OCI-LY3 (cell line): ENCODE data around the gene DPY19L1.
"Not testable (repeated sequence)": the region's sequence is repeated elsewhere in the genome, so short reads cannot be mapped to it uniquely, and the experiment has no call there.

Source experiments
- H2AFZ ChIP-seq: fragments of 200-600, 300-600 bp; shearing (Covaris generic); 2 replicates; pipeline ENCODE4 v1.6.0; 2014; ENCODE audit warnings: antibody characterized with exemption, low read depth, low read length
- H3K27ac ChIP-seq: fragments of 200-600, 300-600 bp; sonication (generic); 2 replicates; pipeline ENCODE4 v1.5.1; 2014; ENCODE audit warnings: mild to moderate bottlenecking, low read length, moderate library complexity, mixed read lengths
- H3K27me3 ChIP-seq: fragments of 200-600, 300-600 bp; sonication (generic); 2 replicates; pipeline ENCODE4 v1.6.1; 2014; ENCODE audit warnings: low read depth, low read length, mixed read lengths
- H3K36me3 ChIP-seq: fragments of 200-600, 300-600 bp; sonication (generic); replicated peaks from 2 replicates; pipeline ENCODE3; 2014; ENCODE audit warnings: low read depth, low read length, mixed read lengths
- H3K4me1 ChIP-seq: fragments of 300-600, 200-600 bp; sonication (generic); 2 replicates; pipeline ENCODE4 v1.6.1; 2014; ENCODE audit warnings: low read length, mixed read lengths
- H3K4me2 ChIP-seq: fragments of 200-600, 300-600 bp; sonication (generic); 2 replicates; pipeline ENCODE4 v1.6.1; 2014; ENCODE audit warnings: low read length, mixed read lengths
- H3K4me3 ChIP-seq: fragments of 300-600, 200-600 bp; sonication (generic); 2 replicates; pipeline ENCODE4 v1.5.1; 2014; ENCODE audit warnings: antibody characterized with exemption, mild to moderate bottlenecking, low read length, moderate library complexity
- H3K79me2 ChIP-seq: fragments of 300-600, 200-600 bp; shearing (Covaris generic); 2 replicates; pipeline ENCODE4 v1.6.1; 2014; ENCODE audit warnings: mild to moderate bottlenecking, low read length, mixed read lengths
- H3K9ac ChIP-seq: fragments of 300-600, 200-600 bp; shearing (Covaris generic); 2 replicates; pipeline ENCODE4 v1.6.0; 2014; ENCODE audit warnings: mild to moderate bottlenecking, low read length, moderate library complexity
- H3K9me3 ChIP-seq: fragments of 200-600, 300-600 bp; shearing (Covaris generic); 2 replicates; pipeline ENCODE4 v1.6.1; 2014; ENCODE audit warnings: low read length, mixed read lengths; ENCODE audit not compliant: insufficient read depth
- H4K20me1 ChIP-seq: fragments of 200-600, 300-600 bp; sonication (generic); 2 replicates; pipeline ENCODE4 v1.6.1; 2016; ENCODE audit warnings: low read length, mixed read lengths; ENCODE audit not compliant: insufficient read depth
- TF ChIP-seq, protein P1 (sequence below): fragments of 200-600, 300-600 bp; sonication (generic); IDR thresholded peaks from 2 replicates; pipeline ENCODE4 v1.5.1; 2014; ENCODE audit warnings: antibody characterized with exemption, low read length, low read depth

Gene DPY19L1

DNA sequence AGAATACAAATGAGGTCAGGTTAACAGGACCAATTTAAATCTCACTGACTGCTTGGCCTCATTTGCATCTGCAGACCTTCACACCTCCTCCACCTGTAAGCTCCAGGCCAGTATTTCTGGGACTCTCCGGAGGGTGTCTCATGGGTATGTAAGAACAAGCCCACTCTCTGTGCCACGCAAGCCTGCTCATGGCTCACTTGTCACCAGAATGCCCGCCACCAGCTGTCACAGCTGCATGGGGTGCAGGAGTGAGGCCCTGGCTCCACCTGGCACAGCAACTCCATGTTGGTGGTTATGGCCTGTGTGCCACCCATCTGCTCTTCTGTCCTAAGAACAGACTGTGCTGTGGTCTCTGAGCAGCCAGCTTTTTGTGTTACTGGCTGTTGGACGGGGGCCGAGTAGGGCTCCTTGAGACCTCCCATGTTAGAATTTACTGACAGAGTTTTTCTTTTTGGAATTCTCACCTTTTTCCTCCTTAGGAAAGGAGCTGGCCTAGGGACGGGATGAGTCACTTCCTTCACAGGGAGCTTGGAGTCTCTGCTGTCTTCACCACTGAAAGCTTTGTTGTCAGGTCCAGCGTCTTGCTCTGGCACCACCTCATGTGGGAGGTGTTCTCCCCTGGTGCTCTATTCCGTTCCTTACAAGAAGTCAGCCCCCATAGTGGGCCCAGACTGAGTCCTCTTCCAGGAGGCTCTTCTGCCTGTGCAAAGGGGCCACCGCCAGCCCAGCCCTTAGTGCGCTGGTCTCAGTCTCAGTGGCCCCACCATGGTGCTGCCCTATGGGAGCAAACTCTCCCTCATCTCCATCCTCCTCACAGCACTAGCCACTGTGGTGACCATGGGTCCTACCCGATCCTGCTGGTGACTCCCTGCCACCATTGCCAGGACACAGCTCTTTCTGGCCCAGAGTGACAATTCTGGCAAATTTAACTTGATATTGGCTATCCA lies 20.5 kb upstream of the DPY19L1 start:
- not testable (repeated sequence) for H2AFZ ChIP-seq, H3K27me3 ChIP-seq, H3K79me2 ChIP-seq, H3K9ac ChIP-seq, H3K4me1 ChIP-seq, H3K36me3 ChIP-seq, H3K4me2 ChIP-seq, H3K9me3 ChIP-seq, H4K20me1 ChIP-seq, H3K27ac ChIP-seq, H3K4me3 ChIP-seq

DNA sequence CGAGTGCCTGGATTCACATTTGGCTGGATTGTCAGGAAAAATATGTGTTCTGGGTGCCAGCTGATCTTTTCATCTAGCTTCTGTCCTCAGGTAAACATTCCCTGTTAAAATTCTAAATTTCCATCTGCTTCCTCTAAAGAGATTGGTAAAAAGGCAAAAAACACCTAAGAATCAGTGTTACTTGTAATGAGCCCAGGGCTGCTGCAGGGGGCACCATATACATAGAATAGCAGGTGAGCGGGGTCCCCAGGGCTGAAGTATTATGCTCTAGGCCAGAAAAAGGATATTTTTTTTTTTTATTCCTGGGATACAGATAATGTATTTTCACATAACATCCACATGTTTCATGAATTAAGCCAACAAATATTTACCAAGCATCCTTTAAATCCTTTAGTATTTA lies 18.4 kb upstream of the DPY19L1 start:
- not testable (repeated sequence) for H3K4me3 ChIP-seq, H3K9ac ChIP-seq, H2AFZ ChIP-seq, H3K36me3 ChIP-seq, H3K9me3 ChIP-seq, H3K4me2 ChIP-seq, H3K4me1 ChIP-seq, H3K79me2 ChIP-seq, H3K27ac ChIP-seq, H4K20me1 ChIP-seq, H3K27me3 ChIP-seq
- TF ChIP-seq, protein P1, sequence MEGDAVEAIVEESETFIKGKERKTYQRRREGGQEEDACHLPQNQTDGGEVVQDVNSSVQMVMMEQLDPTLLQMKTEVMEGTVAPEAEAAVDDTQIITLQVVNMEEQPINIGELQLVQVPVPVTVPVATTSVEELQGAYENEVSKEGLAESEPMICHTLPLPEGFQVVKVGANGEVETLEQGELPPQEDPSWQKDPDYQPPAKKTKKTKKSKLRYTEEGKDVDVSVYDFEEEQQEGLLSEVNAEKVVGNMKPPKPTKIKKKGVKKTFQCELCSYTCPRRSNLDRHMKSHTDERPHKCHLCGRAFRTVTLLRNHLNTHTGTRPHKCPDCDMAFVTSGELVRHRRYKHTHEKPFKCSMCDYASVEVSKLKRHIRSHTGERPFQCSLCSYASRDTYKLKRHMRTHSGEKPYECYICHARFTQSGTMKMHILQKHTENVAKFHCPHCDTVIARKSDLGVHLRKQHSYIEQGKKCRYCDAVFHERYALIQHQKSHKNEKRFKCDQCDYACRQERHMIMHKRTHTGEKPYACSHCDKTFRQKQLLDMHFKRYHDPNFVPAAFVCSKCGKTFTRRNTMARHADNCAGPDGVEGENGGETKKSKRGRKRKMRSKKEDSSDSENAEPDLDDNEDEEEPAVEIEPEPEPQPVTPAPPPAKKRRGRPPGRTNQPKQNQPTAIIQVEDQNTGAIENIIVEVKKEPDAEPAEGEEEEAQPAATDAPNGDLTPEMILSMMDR, result 0 out of 2 replicates have a peak, but pooled peaks have one; percentile 4

DNA sequence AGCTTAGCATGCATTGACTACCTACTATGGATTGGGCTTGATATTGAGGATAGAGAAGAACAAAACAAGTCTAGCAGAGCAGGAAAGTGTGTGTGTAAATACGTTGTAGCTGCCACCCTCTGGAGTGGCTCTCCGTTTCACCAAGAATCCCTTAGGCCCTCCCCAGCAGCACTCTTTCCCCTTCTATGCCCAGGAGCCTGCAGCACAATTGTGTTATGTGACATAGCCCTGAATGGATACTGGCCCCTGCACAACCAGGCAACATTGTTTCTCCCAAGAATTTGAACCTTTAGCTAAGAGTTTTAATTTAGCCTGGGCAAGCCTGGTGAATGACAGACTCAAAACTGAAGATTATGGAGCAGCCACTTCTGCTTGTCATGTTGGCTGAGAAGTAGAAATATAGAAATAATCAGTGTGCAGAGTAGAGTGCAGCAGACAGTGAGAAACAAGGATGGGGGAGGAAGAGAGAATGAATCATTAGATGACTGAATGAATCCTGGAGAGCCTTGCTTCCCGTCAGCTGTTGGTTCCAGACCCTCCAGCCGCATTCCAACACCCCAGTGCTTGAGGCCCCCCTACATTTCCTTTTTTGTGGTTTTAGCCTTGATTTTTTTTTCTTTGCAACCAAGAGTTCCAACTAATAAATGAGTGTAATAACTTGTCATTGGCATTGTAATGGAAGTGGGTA lies 16.3 kb upstream of the DPY19L1 start:
- not testable (repeated sequence) for H3K4me3 ChIP-seq, H3K4me2 ChIP-seq, H4K20me1 ChIP-seq, H2AFZ ChIP-seq, H3K27ac ChIP-seq, H3K4me1 ChIP-seq, H3K36me3 ChIP-seq, H3K27me3 ChIP-seq, H3K9ac ChIP-seq, H3K9me3 ChIP-seq, H3K79me2 ChIP-seq

DNA sequence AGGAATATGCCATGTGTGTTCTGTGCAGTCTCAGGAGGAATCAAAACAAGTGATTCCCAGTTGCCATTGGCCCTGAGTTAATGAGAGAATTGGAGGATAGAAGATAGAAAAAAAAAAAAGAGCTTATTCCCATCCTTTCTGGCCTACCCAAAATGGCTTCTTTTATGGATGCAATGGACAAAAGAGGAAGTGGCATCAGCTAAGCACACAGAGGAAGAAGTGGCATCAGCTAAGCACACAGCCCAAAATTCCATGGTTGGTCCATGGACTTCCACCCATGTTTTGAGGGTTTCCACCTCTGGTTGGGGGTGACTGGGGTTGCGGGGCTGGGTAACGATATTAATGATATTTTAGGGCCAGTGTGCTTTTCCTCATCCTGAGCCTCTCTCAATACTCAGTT lies 11.1 kb upstream of the DPY19L1 start:
- H3K4me3 ChIP-seq, H2AFZ ChIP-seq: not testable (repeated sequence)

DNA sequence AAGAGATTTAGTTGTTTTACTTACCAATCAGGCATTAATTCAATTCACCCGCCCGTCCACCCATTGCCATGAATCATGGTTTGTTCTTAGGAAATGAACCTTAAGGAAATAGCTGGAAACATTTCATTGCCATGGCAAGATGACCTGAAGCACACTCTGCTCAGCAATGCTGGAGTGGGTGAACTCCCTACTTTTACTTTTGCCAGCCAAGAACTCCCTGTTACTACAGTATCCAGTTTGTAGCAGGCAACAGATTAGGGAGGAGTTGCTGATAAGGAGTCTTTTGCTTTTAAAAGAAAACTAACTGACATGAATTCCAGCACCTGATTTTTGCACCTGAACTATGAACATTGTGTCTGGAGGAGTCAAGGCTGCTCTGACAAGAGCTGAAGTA lies 10.6 kb upstream of the DPY19L1 start:
- not testable (repeated sequence) for H3K4me3 ChIP-seq, H3K79me2 ChIP-seq, H3K9ac ChIP-seq, H3K27ac ChIP-seq, H3K27me3 ChIP-seq, H3K36me3 ChIP-seq, H3K4me1 ChIP-seq, H4K20me1 ChIP-seq, H2AFZ ChIP-seq, H3K9me3 ChIP-seq, H3K4me2 ChIP-seq

More for the DNA sequence above, 11.1 kb upstream of the DPY19L1 start:
- H3K27me3 ChIP-seq, H3K36me3 ChIP-seq, H3K79me2 ChIP-seq, H3K4me1 ChIP-seq, H4K20me1 ChIP-seq, H3K9ac ChIP-seq, H3K27ac ChIP-seq, H3K4me2 ChIP-seq, H3K9me3 ChIP-seq: not testable (repeated sequence)

DNA sequence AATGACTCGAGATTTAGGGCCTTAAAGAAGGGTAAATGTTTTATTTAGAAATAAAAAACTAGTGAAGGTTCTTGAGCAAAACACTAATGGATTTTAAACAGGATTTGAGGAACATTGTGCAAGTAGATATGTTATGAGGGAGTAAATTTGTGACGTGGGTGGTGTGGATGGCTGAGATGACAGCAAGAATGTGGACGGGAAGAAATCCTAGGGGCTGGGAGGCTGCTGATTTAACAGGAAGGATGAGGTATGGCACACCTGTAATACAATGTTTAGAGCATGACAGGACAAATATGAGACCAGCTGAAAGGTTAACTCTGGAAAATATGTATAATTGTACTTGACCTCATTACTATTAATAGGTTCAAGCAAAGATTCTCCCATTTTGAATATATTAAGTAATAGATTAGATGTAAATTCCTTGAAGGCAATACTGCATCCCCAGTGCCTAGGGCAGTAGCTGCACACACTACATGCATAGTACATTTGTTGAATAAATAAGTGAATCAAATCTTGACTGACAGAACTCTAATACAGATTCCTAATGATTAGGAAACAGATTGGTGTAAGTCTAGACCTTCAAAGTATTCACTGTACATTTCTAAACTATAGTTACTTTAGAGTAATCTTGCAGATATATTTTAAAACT lies 10.1 kb upstream of the DPY19L1 start:
- H3K9me3 ChIP-seq, H3K4me3 ChIP-seq, H3K27me3 ChIP-seq, H3K9ac ChIP-seq, H4K20me1 ChIP-seq, H3K79me2 ChIP-seq, H2AFZ ChIP-seq, H3K27ac ChIP-seq, H3K36me3 ChIP-seq, H3K4me2 ChIP-seq, H3K4me1 ChIP-seq: not testable (repeated sequence)

DNA sequence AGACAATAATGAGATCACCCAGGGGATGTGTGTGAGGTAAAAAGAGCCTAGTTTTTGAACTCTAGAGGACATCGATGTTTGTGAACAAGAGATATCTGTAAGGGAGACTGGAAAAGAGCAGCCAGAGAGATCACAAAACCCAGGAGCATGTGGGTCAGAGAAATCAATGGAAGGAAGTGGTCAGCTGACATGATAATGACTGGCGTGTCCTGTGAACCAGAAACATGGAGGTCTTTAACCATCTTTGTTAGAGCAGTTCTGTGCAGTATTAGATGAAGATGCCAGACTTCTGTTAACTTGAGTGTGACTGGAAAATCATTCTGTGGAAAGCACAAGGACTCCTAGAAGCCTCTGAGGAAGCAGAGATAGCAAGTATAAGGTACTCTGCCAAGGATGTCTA lies 6.0 kb upstream of the DPY19L1 start:
- H3K4me3 ChIP-seq, H3K27me3 ChIP-seq, H4K20me1 ChIP-seq, H3K27ac ChIP-seq, H3K79me2 ChIP-seq, H3K4me1 ChIP-seq, H2AFZ ChIP-seq, H3K9me3 ChIP-seq, H3K36me3 ChIP-seq, H3K4me2 ChIP-seq, H3K9ac ChIP-seq: not testable (repeated sequence)
